ENCODE measurements around the gene EXOC4. TPM values are rescaled to one million over a fixed set of nuclear protein-coding genes. Genes with fewer than 3 reads are reported as not detected.
A peak's percentile ranks its signal among the peaks of the same experiment; 100 is the strongest.

Gene EXOC4
- total RNA-seq, 2 donors from 2014 or later, result 106 to 115 TPM

GRCh38 chr7:133797818-133798520, 545.1 kb downstream of the EXOC4 start:
- no peaks in the 10 kb centered on the region for H3K9me3 ChIP-seq (ENCODE audit: control insufficient read depth, low read length)
- H3K9me3 Mint-ChIP-seq, result no peaks in the 10 kb centered on the region
- no peaks in the 10 kb centered on the region for H3K36me3 ChIP-seq (ENCODE audit: control insufficient read depth, insufficient read depth, low read length)
- peaks cover 8% of the 10 kb centered on the region for H3K4me1 Mint-ChIP-seq
- no peak overlapping the region for H3K9ac ChIP-seq (ENCODE audit: extremely low read depth, low read length, poor library complexity, severe bottlenecking)
- peaks cover 3% of the 10 kb centered on the region for H3K4me1 ChIP-seq (ENCODE audit: control insufficient read depth, insufficient read depth, low read length)
- DNase-seq, result no peak
- no peak overlapping the region for H3K4me3 Mint-ChIP-seq
- TF ChIP-seq, protein P1, sequence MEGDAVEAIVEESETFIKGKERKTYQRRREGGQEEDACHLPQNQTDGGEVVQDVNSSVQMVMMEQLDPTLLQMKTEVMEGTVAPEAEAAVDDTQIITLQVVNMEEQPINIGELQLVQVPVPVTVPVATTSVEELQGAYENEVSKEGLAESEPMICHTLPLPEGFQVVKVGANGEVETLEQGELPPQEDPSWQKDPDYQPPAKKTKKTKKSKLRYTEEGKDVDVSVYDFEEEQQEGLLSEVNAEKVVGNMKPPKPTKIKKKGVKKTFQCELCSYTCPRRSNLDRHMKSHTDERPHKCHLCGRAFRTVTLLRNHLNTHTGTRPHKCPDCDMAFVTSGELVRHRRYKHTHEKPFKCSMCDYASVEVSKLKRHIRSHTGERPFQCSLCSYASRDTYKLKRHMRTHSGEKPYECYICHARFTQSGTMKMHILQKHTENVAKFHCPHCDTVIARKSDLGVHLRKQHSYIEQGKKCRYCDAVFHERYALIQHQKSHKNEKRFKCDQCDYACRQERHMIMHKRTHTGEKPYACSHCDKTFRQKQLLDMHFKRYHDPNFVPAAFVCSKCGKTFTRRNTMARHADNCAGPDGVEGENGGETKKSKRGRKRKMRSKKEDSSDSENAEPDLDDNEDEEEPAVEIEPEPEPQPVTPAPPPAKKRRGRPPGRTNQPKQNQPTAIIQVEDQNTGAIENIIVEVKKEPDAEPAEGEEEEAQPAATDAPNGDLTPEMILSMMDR (conservative IDR thresholded peaks at IDR 0.05), result no peak
- no peak overlapping the region for H3K27ac ChIP-seq (ENCODE audit: low read depth, low read length)
- no peaks in the 10 kb centered on the region for H3K27me3 Mint-ChIP-seq (ENCODE audit: insufficient read depth)
- no peaks in the 10 kb centered on the region for H3K27me3 ChIP-seq (ENCODE audit: control insufficient read depth, insufficient read depth, low read length, poor library complexity, severe bottlenecking)
- no peak overlapping the region for H3K4me3 ChIP-seq (ENCODE audit: low read length)
- no peaks in the 10 kb centered on the region for H3K36me3 Mint-ChIP-seq (ENCODE audit: low read depth)
- peak overlapping the region; percentile 12 for H3K27ac Mint-ChIP-seq
- 90 to 94% methylated on average over 3 of the region's 3 CpGs for WGBS, 2 experiments (ENCODE audit: insufficient coverage in 1 of 2, insufficient read length in 1 of 2)

DNA sequence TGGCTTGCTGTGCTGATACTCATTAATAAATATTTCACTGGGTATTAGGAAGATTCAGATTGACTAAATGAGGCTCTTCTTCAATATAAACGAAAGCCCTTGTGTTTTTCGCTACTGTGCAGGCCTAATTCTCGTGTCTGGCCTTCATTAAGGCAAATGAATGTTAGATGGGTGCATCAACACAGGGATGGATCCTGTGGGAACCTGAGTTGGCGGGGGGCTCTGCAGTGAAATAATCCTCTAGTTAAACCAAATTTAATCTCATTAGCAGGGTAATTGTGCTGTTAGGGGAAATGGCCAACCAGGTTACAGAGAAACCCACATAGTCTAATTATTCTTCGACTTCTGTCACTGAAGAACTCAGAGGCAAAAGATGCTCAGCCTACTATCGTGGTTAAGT, 548.5 kb downstream of the EXOC4 start:
- H3K9ac ChIP-seq (ENCODE audit: extremely low read depth, low read length, poor library complexity, severe bottlenecking), result no peak overlapping the region
- no peaks in the 10 kb centered on the region for H3K9me3 ChIP-seq (ENCODE audit: control insufficient read depth, low read length)
- TF ChIP-seq, protein P1 (conservative IDR thresholded peaks at IDR 0.05), result no peak
- Mint-ChIP-seq H3K9me3 (no peaks in the 10 kb centered on the region), H3K4me1 (peaks cover 8% of the 10 kb centered on the region), H3K4me3 (no peak overlapping the region), H3K27me3 (ENCODE audit: insufficient read depth) (no peaks in the 10 kb centered on the region), H3K36me3 (ENCODE audit: low read depth) (no peaks in the 10 kb centered on the region), H3K27ac (no peak overlapping the region)
- H3K27ac ChIP-seq (ENCODE audit: low read depth, low read length), result no peak overlapping the region
- H3K27me3 ChIP-seq (ENCODE audit: control insufficient read depth, insufficient read depth, low read length, poor library complexity, severe bottlenecking), result no peaks in the 10 kb centered on the region
- peaks cover 3% of the 10 kb centered on the region for H3K4me1 ChIP-seq (ENCODE audit: control insufficient read depth, insufficient read depth, low read length)
- H3K36me3 ChIP-seq (ENCODE audit: control insufficient read depth, insufficient read depth, low read length), result no peaks in the 10 kb centered on the region
- H3K4me3 ChIP-seq (ENCODE audit: low read length), result no peak overlapping the region
- WGBS, 2 experiments (ENCODE audit: insufficient coverage in 1 of 2, insufficient read length in 1 of 2), result 79 to 96% methylated on average over 4 to 6 of the region's 6 CpGs
- no peak for DNase-seq

GRCh38 chr7:133804127-133804526, 551.2 kb downstream of the EXOC4 start:
- H3K36me3 ChIP-seq (ENCODE audit: control insufficient read depth, insufficient read depth, low read length), result no peaks in the 10 kb centered on the region
- H3K4me3 ChIP-seq (ENCODE audit: low read length), result no peak overlapping the region
- 92 to 100% methylated on average over 1 of the region's 1 CpG for WGBS, 2 experiments (ENCODE audit: insufficient coverage in 1 of 2, insufficient read length in 1 of 2)
- TF ChIP-seq, protein P1 (conservative IDR thresholded peaks at IDR 0.05), result no peak
- Mint-ChIP-seq H3K36me3 (ENCODE audit: low read depth) (no peaks in the 10 kb centered on the region), H3K4me1 (no peaks in the 10 kb centered on the region), H3K27me3 (ENCODE audit: insufficient read depth) (no peaks in the 10 kb centered on the region), H3K4me3 (no peak overlapping the region), H3K27ac (no peak overlapping the region), H3K9me3 (no peaks in the 10 kb centered on the region)
- no peaks in the 10 kb centered on the region for H3K4me1 ChIP-seq (ENCODE audit: control insufficient read depth, insufficient read depth, low read length)
- DNase-seq, result no peak
- H3K9ac ChIP-seq (ENCODE audit: extremely low read depth, low read length, poor library complexity, severe bottlenecking), result no peak overlapping the region
- H3K27me3 ChIP-seq (ENCODE audit: control insufficient read depth, insufficient read depth, low read length, poor library complexity, severe bottlenecking), result no peaks in the 10 kb centered on the region
- H3K9me3 ChIP-seq (ENCODE audit: control insufficient read depth, low read length), result no peaks in the 10 kb centered on the region
- H3K27ac ChIP-seq (ENCODE audit: low read depth, low read length), result no peak overlapping the region
